ENCODE results near the gene CSNK1A1. TPM values are rescaled to one million over a fixed set of nuclear protein-coding genes. Genes with fewer than 3 reads are reported as not detected.

The CSNK1A1 gene
- total RNA-seq, 6 experiments from 2014 or later, result 266 to 336 (median 310) TPM

DNA sequence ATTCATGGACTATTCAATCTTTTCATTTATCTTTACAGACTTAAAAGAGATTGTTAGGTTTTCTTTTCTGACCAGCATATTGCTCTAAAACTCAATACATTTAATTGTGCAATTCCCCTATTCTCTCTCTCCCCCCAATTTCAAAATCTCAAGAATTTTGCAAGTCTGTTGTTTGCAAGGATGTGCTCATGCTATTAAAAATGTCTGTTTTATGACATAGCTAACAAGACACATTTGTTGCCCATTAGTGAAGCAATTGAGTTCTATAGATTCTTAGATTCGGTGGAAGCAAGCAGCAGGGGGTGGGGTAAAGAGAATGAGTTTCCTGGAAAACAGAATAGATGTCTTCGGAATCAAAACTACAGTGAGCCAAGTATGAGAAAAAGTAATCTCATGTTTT lies 8.5 kb upstream of the CSNK1A1 start:
- H3K27ac Mint-ChIP-seq, result peak overlapping the region; percentile 91
- no peaks in the 10 kb centered on the region for H3K36me3 Mint-ChIP-seq (ENCODE audit: low read depth)
- H3K4me3 Mint-ChIP-seq, result peak overlapping the region; percentile 42; the same call in 1 of the 2 replicates
- H3K9me3 Mint-ChIP-seq, result no peaks in the 10 kb centered on the region
- peak; percentile 36 for DNase-seq
- peaks cover 2% of the 10 kb centered on the region; the same call in 1 of the 2 replicates for H3K27me3 Mint-ChIP-seq (ENCODE audit: insufficient read depth)
- H3K4me1 Mint-ChIP-seq (ENCODE audit: low read depth), result peaks cover 63% of the 10 kb centered on the region
- TF ChIP-seq, protein P1, sequence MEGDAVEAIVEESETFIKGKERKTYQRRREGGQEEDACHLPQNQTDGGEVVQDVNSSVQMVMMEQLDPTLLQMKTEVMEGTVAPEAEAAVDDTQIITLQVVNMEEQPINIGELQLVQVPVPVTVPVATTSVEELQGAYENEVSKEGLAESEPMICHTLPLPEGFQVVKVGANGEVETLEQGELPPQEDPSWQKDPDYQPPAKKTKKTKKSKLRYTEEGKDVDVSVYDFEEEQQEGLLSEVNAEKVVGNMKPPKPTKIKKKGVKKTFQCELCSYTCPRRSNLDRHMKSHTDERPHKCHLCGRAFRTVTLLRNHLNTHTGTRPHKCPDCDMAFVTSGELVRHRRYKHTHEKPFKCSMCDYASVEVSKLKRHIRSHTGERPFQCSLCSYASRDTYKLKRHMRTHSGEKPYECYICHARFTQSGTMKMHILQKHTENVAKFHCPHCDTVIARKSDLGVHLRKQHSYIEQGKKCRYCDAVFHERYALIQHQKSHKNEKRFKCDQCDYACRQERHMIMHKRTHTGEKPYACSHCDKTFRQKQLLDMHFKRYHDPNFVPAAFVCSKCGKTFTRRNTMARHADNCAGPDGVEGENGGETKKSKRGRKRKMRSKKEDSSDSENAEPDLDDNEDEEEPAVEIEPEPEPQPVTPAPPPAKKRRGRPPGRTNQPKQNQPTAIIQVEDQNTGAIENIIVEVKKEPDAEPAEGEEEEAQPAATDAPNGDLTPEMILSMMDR (IDR thresholded peaks at IDR 0.05), result no peak

DNA sequence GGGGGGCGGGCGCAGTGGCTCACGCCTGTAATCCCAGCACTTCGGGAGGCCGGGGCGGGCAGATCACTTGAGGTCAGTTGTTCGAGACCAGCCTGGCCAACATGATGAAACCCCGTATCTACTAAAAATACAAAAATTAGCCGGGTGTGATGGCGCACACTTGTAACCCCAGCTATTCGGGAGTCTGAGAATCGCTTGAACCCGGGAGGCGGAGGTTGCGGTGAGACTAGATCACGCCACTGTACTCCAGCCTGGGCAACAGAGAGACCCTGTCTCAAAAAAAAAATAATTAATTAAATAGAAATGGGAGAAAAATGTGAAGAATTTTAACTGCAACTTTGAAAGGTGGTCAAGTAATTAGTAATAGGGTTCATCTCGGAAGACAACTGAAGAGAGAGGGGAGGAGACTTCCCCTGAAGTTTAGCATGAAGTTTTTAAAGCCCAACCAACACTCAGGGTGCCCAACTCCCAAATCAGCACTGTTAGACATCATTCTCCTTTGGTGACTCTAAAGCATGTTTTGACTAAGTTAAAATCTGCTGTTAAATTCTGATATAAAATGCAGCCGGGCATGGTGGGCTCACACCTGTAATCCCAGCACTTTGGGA lies 1.4 kb upstream of the CSNK1A1 start:
- TF ChIP-seq, protein P1 (IDR thresholded peaks at IDR 0.05), result no peak
- Mint-ChIP-seq H3K27me3 (ENCODE audit: insufficient read depth) (peaks cover 3% of the 10 kb centered on the region), H3K9me3 (peaks cover 8% of the 10 kb centered on the region; the same call in 1 of the 2 replicates), H3K4me1 (ENCODE audit: low read depth) (peaks cover 16% of the 10 kb centered on the region), H3K27ac (no peak overlapping the region), H3K4me3 (peak overlapping the region; percentile 100; the same call in 1 of the 2 replicates), H3K36me3 (ENCODE audit: low read depth) (peaks cover 24% of the 10 kb centered on the region)
- DNase-seq, result no peak

DNA sequence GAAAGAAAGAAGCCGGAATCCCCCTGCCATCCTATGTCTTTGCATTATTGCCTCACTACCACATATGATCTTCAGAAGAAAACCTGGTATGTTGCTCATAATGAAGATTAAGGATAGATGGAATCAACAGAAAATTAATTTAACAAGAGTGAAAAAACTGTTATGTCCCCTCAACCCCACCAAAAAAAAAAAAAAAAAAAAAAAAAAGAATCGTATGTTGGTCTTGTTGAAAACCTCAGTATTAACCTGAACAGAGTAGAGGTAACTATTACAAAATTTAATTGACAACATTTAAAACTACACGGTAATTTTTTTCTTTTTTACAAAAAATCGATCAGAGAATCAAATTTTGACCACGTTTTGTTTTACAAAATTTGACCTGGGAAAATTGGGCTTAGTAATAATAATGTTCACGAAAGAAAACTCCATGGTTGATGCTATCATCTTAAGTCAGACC lies 827 bp upstream of the CSNK1A1 start:
- DNase-seq, result no peak
- H3K27me3 Mint-ChIP-seq (ENCODE audit: insufficient read depth), result peaks cover 3% of the 10 kb centered on the region
- H3K27ac Mint-ChIP-seq, result peak overlapping the region; percentile 100
- TF ChIP-seq, protein P1 (IDR thresholded peaks at IDR 0.05), result peak; percentile 5
- peaks cover 22% of the 10 kb centered on the region for H3K4me1 Mint-ChIP-seq (ENCODE audit: low read depth)
- peaks cover 29% of the 10 kb centered on the region for H3K36me3 Mint-ChIP-seq (ENCODE audit: low read depth)
- peak overlapping the region; percentile 100 for H3K4me3 Mint-ChIP-seq
- H3K9me3 Mint-ChIP-seq, result peaks cover 8% of the 10 kb centered on the region; the same call in 1 of the 2 replicates

DNA sequence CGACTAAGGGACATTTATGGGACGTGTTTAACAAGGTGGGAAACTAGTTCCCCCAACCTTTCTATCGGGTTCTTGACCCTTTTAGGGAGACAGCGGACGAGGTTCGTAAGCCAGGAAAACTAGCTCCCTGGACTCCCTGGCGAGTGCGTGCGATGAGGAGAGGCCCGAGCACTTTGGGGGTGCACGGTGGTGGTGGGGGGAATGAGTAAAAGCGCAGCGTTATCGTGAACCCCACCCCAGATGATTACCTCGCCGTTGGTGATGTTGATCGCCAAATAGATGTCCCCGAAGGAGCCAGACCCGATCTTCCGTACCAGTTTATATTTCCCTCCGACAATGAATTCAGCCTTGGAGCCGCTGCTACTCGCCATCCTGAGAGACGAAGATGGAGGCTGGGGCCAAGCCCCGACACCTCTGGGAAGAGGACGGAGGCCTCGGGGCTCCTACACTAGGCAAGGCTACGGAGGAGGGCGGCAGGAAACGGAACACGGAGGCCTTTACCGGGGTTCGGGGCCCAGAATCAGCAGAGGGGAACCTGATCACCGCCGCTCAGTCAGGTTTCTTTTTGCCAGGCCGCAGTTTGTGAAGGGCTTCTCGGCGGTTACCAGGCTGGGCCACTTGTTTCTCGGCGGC lies 529 bp downstream of the CSNK1A1 start:
- peaks cover 8% of the 10 kb centered on the region; the same call in 1 of the 2 replicates for H3K9me3 Mint-ChIP-seq
- peak overlapping the region; percentile 100 for H3K27ac Mint-ChIP-seq
- H3K27me3 Mint-ChIP-seq (ENCODE audit: insufficient read depth), result peaks cover 5% of the 10 kb centered on the region
- peaks cover 35% of the 10 kb centered on the region for H3K4me1 Mint-ChIP-seq (ENCODE audit: low read depth)
- peak overlapping the region; percentile 100 for H3K4me3 Mint-ChIP-seq
- no peak for DNase-seq
- H3K36me3 Mint-ChIP-seq (ENCODE audit: low read depth), result peaks cover 43% of the 10 kb centered on the region
- TF ChIP-seq, protein P1 (IDR thresholded peaks at IDR 0.05), result no peak

DNA sequence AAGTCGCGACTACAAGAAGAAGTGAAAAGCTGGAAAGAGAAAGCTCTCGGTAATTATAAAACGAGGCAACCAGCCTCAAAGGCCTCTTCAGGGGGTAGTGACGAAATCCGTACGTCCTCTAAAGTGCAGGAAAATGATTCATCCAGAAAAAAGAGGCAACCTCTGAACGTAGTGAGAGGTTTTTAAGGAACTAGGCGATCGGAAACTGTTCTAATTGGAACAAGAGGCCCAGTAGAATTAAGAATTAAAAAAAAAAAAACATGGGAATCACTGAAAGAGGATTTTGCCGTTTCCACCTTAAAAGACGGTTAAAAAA lies 1.0 kb downstream of the CSNK1A1 start:
- peaks cover 8% of the 10 kb centered on the region; the same call in 1 of the 2 replicates for H3K9me3 Mint-ChIP-seq
- DNase-seq, result peak; percentile 36
- H3K36me3 Mint-ChIP-seq (ENCODE audit: low read depth), result peaks cover 47% of the 10 kb centered on the region
- H3K4me1 Mint-ChIP-seq (ENCODE audit: low read depth), result peaks cover 40% of the 10 kb centered on the region
- TF ChIP-seq, protein P1 (IDR thresholded peaks at IDR 0.05), result no peak
- H3K27ac Mint-ChIP-seq, result peak overlapping the region; percentile 100
- peaks cover 6% of the 10 kb centered on the region for H3K27me3 Mint-ChIP-seq (ENCODE audit: insufficient read depth)
- peak overlapping the region; percentile 100 for H3K4me3 Mint-ChIP-seq

Measured in HFFc6 (cell line).